HG03432 (cell line): Measurements from ENCODE around the gene RGS19.
"Not testable (repeated sequence)": the region's sequence is repeated elsewhere in the genome, so short reads cannot be mapped to it uniquely, and the experiment has no call there.

ENCODE experiments used
- ATAC-seq: cut with Tn5 transposase; IDR thresholded peaks from one replicate; pipeline ENCODE4 v1.9.1; 2021; ENCODE audit warnings: mild to moderate bottlenecking, moderate library complexity; ENCODE audit not compliant: unreplicated experiment

The RGS19 gene, protein sequence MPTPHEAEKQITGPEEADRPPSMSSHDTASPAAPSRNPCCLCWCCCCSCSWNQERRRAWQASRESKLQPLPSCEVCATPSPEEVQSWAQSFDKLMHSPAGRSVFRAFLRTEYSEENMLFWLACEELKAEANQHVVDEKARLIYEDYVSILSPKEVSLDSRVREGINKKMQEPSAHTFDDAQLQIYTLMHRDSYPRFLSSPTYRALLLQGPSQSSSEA

DNA sequence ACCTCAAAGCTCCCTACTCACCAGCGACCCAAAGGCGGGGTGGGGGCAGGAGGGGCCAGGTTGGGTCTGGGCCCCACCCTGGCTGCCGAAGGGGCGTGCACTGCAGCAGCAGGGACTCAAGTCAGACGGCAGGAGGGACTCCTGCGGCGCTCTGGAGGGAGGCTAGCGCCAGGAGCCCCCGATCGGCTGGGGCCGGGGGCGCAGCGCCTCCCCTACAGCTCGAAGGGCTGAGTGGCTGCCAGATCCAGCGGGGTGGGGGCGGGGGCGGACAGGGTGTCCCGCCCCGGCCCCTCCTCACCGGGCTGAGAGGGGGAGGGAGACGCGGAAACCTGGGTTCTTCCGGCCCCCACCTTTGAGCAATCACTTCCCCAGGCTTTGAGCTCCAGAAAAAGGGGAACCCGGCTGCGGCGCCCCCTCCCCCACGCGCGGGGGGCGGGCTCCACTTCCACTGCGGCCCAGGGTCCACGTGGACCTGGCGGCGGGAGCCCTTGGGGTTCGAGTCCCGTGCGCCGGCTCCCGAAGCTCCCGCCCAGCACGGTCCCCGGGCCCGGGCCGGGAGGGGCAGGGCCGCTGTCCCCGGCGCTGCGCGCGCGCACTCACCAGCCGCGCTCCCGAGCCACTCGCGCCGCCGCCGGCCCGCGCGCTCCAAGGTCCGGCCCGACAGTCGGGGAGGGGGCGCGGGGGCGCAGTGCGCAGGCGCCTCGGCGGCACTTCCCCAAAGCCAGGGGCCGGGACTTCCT is at the start of gene RGS19:
TSS of gene RGS19 (minus strand) at position 246 of the 740 bp plus-strand sequence. CDS start 2,632 bp downstream, outside the sequence.
- peak; percentile 50 for ATAC-seq

DNA sequence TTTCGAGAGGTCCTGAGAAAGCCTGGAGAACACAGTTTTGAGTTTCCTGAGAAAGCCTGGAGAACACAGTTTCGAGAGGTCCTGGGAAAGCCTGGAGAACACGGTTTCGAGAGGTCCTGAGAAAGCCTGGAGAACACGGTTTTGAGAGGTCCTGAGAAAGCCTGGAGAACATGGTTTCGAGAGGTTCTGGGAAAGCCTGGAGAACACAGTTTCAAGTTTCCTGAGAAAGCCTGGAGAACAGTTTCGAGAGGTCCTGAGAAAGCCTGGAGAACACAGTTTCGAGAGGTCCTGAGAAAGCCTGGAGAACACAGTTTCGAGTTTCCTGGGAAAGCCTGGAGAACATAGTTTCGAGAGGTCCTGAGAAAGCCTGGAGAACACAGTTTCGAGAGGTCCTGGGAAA is 44.2 kb upstream of the RGS19 start:
- ATAC-seq = not testable (repeated sequence)

DNA sequence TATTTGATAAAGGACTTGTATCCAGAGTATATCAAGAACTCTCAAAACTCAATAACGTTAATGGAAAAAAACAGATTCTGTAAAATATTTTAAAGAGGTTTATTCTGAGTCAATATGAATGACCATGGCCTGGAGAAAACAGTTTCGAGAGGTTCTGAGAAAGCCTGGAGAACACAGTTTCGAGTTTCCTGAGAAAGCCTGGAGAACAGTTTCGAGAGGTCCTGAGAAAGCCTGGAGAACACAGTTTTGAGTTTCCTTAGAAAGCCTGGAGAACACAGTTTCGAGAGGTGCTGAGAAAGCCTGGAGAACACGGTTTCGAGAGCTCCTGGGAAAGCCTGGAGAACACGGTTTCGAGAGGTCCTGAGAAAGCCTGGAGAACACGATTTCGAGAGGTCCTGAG is 43.6 kb upstream of the RGS19 start:
- not testable (repeated sequence) for ATAC-seq

DNA sequence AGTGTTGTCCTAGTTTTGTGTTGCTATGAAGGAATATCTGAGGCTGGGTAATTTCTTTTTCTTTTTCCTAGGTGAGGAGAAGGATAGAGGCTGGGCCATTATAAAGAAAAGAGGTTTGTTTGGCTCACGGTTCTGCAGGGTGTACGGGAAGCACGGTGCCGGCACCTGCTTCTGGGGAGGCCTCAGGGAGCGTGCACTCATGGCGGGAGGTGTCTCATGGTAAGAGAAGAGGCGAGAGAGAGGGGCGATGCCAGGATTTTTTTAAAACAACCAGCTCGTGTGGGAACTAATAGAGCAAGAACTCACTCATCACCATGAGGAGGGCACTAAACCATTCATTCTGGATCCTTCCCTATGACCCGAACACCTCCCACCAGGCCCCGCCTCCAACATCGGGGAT is 42.3 kb upstream of the RGS19 start:
- no peak for ATAC-seq

DNA sequence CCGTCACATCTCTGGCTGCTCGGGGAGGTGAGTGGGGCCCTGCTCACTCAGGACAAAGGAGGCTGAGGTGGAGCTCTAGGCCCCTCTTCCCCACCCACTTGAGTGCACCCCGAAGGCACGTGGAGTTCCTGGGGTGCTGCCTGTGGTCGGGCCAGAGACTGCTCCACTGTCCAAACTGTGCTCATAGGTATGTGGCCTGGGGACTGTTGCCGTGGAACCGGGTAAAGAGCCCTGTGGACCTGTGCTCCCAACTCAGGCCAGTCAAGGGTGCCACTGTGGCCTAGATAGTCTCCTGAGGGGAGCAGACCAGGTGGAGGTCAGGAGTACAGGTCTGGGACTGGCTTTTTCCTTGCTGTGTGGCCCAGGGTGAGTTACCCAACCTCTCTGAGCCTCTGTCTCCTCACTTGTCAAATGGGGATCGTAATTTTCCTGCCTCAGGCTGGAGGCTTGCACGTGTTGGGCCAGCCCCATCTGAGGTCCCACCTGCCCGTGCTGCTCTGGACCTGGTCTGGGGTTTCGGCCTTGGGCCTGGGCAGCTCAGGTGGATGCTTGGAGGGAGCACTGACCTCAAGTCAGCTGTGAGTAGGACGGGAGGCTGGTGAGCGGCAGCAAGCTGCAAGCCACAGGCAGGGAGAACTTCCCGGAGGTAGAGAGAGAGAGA is 40.5 kb upstream of the RGS19 start:
- peak; percentile 10 for ATAC-seq

DNA sequence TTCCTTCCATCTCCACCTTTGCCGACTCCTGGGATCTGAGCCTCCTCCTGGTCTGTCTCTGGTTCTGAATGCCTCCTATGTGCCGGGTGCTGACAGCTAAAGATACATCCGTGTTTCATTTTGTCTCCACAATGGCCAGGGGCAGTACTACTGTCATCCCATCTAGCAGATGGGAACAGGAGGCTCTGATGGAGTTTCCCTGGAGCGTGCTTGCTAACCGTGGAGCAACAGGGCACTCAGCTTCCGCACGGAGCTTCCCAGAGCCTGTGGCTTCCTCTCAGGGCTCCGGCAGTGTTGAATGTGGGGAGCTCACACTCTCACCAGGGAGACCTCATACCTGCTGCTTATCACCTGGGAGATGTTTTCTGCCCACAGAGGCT is 40.0 kb upstream of the RGS19 start:
- no peak for ATAC-seq

DNA sequence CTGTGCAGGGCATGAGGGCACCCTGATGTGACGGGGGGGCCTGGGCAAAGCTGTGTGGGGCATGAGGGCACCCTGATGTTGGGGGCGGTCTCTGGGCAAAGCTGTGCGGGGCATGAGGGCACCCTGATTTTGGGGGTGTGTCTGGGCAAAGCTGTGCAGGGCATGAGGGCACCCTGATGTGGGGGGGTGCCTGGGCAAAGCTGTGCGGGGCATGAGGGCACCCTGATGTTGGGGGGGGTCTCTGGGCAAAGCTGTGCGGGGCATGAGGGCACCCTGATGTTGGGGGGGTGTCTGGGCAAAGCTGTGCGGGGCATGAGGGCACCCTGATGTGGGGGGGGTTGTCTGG is 38.1 kb upstream of the RGS19 start:
- ATAC-seq = not testable (repeated sequence)

DNA sequence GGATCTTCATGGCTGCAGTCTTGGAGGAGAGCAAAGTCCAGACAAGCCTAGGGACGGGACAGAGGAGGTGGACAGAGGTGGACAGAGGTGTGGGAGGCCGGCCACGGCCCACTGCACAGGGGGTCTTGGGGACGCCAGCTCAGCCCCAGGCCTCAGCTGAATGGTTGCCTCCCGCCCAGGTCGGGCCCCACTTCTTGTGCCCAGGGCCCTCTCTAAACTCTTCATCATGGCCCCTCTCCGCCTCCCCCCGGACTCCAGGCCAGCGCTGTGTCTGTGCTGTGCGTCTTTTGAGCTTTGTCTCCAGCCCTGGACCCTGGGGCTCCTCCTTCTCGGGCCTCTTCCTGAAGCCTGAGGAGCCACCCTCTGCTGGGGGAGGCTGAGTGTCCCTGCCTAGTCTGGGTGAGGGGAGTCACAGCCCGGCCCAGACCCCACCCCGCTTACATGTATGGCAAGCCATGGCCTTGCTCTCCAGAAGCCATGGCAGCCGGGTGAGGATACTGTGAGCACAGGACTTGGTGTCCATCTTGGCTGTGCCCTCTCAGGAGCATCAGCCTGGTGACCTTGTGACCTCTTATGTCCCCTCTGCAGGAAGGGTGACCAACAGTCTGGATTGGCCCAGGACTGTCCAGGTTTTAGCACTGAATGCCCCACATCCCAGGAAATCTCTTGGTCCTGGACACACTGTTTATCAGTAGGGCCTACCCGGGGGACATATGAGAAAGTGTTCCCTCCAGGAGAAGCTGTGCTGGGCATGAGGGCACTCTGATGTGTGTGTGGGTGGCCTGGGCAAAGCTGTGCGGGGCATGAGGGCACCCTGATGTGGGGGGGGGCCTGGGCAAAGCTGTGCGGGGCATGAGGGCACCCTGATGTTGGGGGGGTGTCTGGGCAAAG is 37.5 kb upstream of the RGS19 start:
- ATAC-seq = no peak

DNA sequence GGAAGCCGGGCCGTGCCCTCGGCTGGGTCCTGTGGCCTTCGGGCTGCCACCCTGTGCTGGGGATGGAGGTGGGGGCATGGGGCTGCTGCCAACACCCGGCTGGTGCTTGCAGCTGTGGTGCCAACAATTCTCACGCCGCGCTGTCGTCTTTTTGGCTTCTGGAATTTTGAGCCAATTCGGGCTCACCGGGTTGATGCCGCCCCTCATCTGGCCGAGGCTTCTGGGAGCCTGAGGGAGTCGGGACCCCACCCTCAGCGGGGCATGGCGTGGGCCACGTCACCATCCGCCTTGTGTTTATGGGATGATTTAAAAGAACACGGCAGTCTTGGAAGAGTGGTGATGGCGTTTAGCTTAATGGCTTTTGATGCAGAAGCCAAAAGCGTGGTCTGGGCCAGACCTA is 36.7 kb upstream of the RGS19 start:
- no peak for ATAC-seq

DNA sequence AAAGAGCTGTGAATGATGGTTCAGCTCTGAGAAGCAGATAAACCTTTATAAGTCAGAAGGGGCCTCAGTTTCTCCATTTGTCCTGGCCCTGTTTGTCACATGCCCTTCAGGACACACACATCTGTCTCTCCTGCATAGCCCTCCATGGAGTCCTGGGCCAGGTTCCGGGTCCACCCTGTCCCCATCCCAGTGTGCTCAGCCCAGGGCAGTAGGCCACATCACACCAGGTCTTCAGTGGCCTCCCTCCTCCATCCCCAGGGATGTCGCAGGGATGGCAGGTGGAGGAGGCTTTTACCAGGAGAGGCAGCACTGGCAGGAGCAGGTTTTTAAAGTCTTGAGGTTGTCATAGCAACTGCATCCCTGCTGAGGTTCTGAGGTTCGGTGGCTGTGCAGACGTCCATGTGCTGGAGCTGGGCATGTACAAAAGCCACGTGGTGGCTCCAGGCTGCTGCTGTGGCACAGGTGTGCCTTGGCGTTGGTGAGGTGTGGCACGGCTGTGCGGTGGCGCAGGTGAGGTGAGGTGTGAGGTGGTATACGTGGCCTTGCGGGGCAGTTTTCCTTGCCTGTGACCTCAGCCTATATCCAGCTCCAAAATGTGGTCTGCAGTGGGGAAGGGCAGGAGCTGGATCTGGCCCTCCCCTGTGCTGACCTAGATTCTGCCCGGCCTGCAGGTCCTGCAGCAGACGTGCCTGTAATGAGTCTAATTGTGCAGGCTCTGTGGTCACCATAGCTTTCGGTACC is 36.0 kb upstream of the RGS19 start:
- no peak for ATAC-seq

DNA sequence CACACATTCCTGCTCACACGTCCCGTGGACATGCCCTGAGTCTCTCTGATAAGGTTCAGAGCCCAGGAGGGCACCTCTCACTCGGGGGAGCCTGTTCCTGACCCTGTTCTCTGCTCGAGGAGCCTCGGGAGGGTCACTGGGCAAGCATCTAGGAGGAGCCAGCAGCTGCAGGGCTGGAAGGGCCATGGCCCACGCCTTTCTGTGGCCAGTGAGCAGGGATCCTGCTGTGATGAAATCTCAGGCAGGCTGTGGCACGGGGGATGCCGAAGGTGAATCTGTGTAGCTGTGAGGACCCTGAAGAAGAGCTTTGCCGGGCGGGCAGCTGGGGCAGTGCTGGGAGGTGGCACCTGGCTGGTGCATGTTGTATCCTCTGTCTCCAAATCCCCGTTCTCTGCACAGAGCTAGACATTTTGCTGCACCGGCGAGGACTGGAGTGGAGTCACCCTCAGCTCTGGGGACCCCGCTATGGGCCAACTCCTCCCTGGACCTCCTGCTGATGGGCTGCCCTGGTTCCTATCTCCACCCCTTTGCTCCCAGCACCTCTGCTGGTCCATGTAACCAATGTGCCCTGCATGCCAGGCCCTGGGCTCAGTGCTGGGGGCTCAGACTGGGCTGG is 35.1 kb upstream of the RGS19 start:
- ATAC-seq = no peak

DNA sequence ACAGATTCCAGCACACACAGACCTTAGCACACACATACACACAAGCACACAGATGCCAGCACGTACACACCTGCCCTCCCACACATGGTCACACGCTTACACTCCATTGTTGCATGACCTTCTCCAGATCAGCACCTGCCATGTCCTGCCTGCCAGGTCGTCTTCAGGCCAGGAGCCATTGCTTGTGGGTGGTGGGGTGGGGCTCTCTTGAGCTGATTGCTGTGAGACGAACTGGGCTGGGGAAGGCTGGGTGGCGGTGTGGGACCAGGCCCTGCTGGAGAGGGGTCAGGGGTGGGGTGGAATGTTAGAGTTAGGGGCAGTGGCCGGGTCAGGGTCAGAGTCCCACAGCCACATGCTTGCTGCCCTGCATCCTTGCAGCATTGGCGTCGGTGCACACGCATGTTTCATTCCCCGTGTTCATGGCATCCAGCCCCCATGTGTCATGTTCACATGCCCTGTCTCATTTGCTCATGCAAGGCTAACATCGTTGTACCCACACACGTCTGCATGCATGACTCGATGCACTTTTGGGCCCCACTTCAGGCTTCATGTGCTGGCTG is 34.6 kb upstream of the RGS19 start:
- ATAC-seq = no peak

DNA sequence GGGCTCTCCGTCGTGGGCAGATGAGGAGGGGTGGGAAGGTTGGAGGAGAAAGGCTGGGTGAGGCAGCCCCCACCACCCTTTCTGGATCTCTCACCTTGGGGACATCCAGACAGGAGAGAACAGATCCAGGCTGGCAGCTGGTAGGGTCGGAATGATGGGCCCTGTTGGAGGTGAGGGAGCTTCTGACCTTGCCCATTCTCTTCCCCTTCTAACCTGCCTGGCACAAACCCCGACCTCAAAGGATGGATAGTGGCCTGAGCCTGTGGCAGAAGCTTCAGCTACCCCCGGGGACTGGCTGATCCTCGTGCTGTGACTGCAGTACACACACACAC is 34.1 kb upstream of the RGS19 start:
- ATAC-seq = no peak

DNA sequence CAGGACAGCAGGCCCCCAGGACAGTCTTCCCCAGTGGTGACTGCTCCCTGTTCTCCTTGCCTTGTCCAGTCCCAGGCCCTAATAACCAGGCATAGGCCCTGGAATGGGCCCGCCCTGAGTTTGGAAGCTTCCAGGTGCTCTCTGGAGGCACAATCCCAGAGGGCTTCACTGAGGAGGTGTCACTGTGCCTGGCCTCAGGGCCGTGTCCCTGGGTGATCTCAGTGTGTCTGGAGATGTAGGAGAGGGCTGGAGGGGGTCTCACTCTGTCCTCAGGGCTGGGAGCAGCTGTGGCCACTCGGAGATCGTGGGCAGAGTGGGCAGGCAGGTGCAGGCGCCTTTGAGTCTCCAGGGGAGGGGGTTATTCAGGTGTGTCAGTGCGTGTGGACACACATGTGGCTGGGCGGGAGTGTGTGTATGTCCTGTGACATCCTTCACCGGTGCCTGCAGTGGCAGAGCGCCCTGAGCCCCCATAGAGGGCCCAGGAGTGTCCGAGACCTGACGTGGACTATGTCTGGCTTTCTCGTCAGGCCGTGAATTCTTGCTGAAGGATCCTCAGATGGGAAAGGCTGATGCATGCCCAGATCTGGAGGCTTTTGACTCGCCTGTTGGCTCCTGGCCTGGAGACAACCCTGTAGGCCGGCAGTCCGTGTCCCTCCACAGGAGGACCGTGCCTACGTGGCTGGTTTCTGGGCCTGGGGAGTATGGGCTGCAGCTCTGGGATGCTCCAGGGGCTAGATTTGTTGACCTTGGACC is 33.5 kb upstream of the RGS19 start:
- no peak for ATAC-seq

DNA sequence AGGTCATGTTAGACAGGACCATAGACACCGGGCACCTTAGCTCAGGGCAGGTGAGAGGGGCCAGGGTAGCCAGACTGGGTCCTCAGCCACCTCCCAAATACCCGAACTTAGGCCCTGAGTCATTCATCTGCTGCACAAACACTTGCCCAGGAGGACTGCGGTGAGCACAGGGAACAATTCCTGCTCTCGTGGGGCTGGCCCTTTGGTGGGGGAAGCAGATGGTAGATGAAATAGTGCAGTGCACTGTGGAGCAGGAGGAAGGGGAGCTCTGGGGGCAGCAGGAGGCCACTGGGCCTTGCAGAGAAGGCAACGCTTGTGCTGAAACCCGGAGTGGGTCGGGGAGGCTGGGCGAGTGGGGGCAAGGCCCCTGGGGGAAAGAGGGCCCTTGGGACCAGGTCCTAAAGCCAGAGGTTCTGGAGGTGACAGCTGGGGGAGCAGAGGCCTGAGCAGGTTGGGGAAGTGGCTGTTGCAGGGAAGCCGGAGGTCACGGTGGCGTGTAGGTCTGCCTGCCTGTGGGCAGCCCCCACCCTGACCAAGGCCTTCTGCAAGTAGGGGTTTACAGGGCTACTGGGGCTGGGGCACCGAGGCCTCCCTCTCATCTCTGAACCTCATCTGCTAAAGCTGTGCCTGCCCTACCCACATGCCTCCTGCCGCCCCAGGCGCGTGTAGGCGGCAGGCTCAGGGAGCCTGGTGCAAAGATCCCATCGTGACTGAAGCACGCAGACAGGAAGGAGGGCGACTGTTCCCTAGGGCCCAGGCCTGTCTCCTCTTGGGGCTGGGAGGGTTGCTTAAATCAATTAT is 32.7 kb upstream of the RGS19 start:
- ATAC-seq = no peak

DNA sequence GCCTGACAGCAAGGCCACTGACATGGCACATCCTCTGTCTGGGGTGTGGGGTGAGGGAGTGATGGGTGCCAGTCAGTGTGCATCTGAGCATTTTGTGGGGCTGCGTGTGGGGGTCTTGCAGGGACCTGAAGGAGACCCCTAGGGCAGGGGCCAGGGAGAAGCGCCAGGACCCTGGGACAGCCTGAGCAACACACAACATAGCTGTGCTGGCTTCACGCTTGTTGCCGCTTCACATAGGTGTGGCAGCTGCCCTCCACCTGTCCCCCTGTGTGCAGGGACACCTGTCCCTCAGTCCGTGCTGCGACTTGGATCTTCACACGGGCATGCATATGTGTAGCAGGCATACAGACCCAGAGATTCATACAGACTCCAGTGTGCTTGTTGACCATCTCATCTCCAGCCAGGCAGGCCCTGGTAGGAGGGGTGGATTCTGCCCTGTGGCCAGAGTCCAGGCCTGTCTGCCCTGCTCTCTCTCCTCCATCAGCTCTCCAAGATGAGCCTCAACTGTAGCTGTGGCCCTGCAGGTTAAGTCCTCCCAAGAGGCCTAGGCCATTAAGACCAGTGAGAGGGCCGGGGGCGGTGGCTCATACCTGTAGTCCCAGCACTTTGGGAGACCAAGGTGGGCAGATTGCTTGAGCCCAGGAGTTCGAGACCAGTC is 31.2 kb upstream of the RGS19 start:
- ATAC-seq = no peak

DNA sequence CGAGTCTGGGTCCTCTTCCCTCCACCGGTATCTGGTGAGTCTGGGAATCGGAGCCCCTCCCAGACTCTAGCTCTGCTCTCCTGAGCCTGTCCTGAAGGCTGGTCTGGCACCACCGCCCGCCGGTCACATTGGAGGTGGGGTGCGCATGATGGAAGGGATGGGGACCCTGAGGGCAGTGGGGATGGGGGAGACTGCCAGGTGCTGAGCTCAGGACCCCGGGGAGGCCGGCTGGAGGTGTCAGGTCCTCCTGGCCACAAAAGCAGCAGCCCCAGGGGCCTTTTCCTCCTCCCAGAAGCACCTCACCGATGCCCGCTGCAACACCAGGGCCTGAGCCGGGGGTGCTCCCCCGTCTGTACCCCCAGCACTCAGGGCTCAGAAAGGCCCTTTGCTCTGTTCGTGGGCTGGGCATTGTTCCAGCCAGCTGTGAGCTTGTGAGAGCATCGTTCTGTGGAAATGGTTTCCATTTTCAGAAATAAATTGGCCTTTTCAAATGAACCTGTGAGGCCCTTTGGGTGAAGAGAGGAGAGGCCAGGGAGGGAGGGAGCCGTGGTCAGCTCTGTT is 30.6 kb upstream of the RGS19 start:
- no peak for ATAC-seq
